ENCODE data around the gene ETDB.
A peak's percentile ranks its signal among the peaks of the same experiment; 100 is the strongest.
"Not testable (repeated sequence)": the region's sequence is repeated elsewhere in the genome, so short reads cannot be mapped to it uniquely, and the experiment has no call there.

ETDB gene

GRCh38 chrX:135120056-135120576, at the start of gene ETDB:
ETDB (minus strand) TSS chrX:135120526; CDS start chrX:135119261, 1,265 bp downstream.
- not testable (repeated sequence) for DNase-seq

GRCh38 chrX:135169534-135169933, 49.2 kb upstream of the ETDB start:
- DNase-seq: not testable (repeated sequence)

GRCh38 chrX:135168486-135168885, 48.2 kb upstream of the ETDB start:
- no peak for DNase-seq

DNA sequence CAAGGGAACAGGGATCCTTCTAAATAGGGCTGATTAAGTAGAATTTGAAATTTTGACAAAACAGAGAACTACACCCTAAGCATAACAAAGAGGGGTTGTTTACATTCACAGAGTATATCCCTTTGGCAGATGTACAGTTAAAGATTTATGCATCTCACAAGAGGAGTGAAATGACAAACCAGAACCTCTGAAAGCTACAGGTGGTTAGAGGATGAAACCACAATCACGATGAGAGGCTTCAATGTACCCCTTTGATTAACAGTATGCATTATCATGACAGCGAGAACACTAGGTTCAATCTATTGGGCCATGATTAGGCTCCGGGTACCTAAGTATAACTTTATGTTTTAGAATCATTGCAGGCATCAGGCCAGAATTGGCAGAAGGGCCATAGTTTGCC, 34.4 kb upstream of the ETDB start:
- not testable (repeated sequence) for DNase-seq

DNA sequence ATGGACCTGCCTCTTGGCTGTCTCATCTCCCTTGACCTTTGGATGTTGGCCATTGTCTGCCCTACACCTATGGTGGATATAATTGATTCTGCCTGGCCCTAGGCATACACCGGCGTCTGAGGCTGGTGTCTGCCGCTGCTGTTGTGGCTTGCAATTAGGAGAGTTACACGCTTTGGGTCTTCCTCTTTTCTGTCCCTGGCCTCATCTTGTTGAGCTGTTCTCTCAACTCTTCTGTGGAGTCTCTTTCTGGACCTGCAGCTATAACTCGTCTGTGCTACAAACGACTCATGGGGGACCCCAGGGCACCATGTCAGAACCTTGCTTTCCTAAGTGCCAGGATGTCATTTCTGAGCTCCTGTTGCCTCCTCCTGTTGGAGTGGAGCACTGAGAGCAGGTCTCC, 5.8 kb upstream of the ETDB start:
- not testable (repeated sequence) for DNase-seq

DNA sequence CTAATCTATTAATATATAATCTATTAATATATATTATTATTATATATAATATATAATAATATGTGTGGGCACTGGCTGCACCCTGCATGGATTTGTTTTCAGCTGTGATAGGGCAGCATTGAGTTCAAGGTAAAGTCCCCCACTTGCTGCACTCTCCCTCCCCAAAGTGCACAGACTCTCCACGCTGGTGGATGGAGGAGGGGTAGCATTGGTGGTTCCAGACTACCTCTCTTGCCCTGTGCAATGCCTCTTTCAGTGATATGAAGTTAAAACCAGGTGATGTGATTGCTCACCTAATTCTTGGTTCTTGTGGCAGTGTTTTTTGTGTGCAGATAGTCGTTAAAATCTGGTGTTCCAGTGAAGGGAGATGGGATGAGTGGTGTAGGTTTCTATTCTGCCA, 4.3 kb downstream of the ETDB start:
- DNase-seq: not testable (repeated sequence)

GRCh38 chrX:135114392-135114791, 5.9 kb downstream of the ETDB start:
- DNase-seq: no peak

DNA sequence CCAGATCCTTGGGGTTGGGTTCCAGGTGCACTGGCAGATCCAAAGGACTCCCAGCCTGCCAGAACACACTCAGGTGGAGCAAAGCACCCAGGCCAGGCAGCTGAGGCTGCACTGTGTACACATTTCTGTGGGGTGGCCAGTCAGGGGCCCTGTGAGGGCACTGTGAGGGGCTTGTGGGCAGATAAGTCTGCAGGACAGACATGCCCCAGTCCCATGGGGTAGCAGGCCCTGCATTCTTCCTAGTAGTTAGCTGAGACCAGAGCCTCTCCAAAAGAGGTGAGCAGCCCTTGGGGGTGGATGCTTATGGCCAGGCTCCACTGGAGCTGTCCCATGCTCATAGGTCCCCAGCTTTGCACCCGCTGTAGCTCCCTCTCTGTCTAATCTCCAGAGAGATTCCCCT, 7.6 kb downstream of the ETDB start:
- no peak for DNase-seq

GRCh38 chrX:135112096-135112729, 8.1 kb downstream of the ETDB start:
- peak; percentile 34 for DNase-seq

DNA sequence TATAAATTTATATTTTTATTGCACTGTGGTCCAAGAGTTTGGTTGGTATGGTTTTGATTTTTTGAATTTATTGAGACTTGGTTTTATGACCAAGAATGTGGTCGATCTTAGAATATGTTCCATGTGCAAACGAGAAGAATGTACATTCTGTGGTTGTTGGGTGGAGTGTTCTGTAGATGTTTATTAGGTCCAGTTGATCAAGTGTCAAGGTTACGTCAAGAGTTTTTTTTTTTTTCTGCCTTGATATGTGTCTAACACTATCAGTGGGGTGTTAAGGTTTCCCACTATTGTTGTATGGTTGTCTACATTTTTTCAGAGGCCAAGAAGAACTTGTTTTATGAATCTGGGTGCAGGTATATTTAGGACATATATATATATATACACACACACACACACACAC, 10.8 kb downstream of the ETDB start:
- DNase-seq: no peak

DNA sequence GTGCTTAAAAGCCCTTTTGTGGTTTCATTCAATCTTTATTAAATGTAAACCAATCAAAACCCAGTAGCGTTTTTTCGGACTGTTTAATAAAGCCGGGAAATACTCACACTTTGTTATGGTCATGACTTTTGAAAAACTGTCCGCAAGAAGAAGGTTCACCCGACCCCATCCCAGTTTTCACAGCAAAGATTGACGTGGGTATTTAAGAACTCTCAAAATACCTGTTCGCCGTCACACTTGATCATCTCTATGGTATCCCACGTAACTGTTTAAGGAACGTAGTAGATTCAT, 20.9 kb downstream of the ETDB start:
- no peak for DNase-seq

- DNase-seq: not testable (repeated sequence)
Observed at GRCh38 chrX:135097196-135097744, 23.1 kb downstream of the ETDB start.

- no peak for DNase-seq
Observed at GRCh38 chrX:135095715-135096114, 24.6 kb downstream of the ETDB start.

GRCh38 chrX:135094726-135095125, 25.6 kb downstream of the ETDB start:
- no peak for DNase-seq

GRCh38 chrX:135089126-135089525, 31.2 kb downstream of the ETDB start:
- DNase-seq: no peak

GRCh38 chrX:135087867-135088266, 32.5 kb downstream of the ETDB start:
- no peak for DNase-seq

- peak; percentile 50 for DNase-seq
Observed at GRCh38 chrX:135086197-135086854, 34.0 kb downstream of the ETDB start.

GRCh38 chrX:135081693-135082404, 38.5 kb downstream of the ETDB start:
- DNase-seq: no peak
